HUES48 (cell line): ENCODE measurements around the gene PSTPIP1.
"Not testable (repeated sequence)": the region's sequence is repeated elsewhere in the genome, so short reads cannot be mapped to it uniquely, and the experiment has no call there.

Experiments used
- H3K27ac ChIP-seq: one replicate; pipeline ENCODE4 v1.7.0; 2013; ENCODE audit warnings: low read depth, low read length, inconsistent platforms
- H3K27me3 ChIP-seq: 2 replicates; pipeline ENCODE4 v1.6.1; 2013; ENCODE audit warnings: mild to moderate bottlenecking, low read length; ENCODE audit not compliant: control insufficient read depth, insufficient read depth
- H3K36me3 ChIP-seq: 2 replicates; pipeline ENCODE4 v1.6.1; 2013; ENCODE audit warnings: low read length; ENCODE audit not compliant: control insufficient read depth, insufficient read depth
- H3K4me1 ChIP-seq: 2 replicates; pipeline ENCODE4 v1.6.1; 2013; ENCODE audit warnings: mild to moderate bottlenecking, low read length; ENCODE audit not compliant: control insufficient read depth, insufficient read depth
- H3K4me3 ChIP-seq: 2 replicates; pipeline ENCODE4 v1.5.1; 2013; ENCODE audit warnings: mild to moderate bottlenecking, low read depth, low read length
- H3K9ac ChIP-seq: 2 replicates; pipeline ENCODE4 v1.6.1; 2013; ENCODE audit warnings: mild to moderate bottlenecking, low read depth, low read length, moderate library complexity
- H3K9me3 ChIP-seq: 2 replicates; pipeline ENCODE4 v1.6.1; 2013; ENCODE audit warnings: low read length; ENCODE audit not compliant: control insufficient read depth, insufficient read depth

PSTPIP1 gene

GRCh38 chr15:76966051-76966450, 28.9 kb upstream of the PSTPIP1 start:
- H3K9me3 ChIP-seq, H3K4me1 ChIP-seq, H3K27me3 ChIP-seq, H3K36me3 ChIP-seq, H3K4me3 ChIP-seq, H3K9ac ChIP-seq, H3K27ac ChIP-seq: not testable (repeated sequence)

DNA sequence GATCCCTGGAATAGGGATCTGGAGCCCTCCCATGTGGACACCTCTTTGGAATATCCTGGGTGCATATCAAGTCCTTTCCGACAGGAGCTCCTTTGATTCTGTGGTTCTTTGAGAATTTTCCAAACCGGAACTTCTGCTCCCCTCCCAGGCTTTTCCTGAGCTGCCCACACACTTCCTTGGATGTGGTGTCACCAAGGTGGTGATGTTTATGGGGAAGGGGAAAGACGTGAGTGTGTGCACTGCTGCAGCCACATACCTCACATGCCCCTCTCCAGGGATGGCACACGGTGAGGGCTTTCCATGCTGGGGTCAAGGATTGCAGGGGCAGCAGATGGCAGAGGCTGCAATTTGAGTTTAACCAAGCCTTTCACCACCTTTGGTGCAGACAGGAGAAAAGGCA, 27.9 kb upstream of the PSTPIP1 start:
- Histone ChIP-seq H3K4me3 (no peak overlapping the region), H3K9ac (no peak overlapping the region), H3K4me1 (no peaks in the 10 kb centered on the region), H3K27ac (no peak overlapping the region), H3K36me3 (no peaks in the 10 kb centered on the region), H3K27me3 (no peaks in the 10 kb centered on the region), H3K9me3 (no peaks in the 10 kb centered on the region)

GRCh38 chr15:76968306-76968705, 26.6 kb upstream of the PSTPIP1 start:
- no peak overlapping the region for H3K27ac ChIP-seq
- H3K4me1 ChIP-seq: no peaks in the 10 kb centered on the region
- H3K9ac ChIP-seq: no peak overlapping the region
- no peaks in the 10 kb centered on the region for H3K27me3 ChIP-seq
- H3K4me3 ChIP-seq: no peak overlapping the region
- no peaks in the 10 kb centered on the region for H3K9me3 ChIP-seq
- H3K36me3 ChIP-seq: no peaks in the 10 kb centered on the region

GRCh38 chr15:76972389-76973361, 22.3 kb upstream of the PSTPIP1 start:
- Histone ChIP-seq H3K36me3 (no peaks in the 10 kb centered on the region), H3K9me3 (no peaks in the 10 kb centered on the region), H3K4me1 (no peaks in the 10 kb centered on the region), H3K4me3 (no peak overlapping the region), H3K27me3 (no peaks in the 10 kb centered on the region), H3K27ac (no peak overlapping the region), H3K9ac (no peak overlapping the region)

- Histone ChIP-seq H3K9me3 (no peaks in the 10 kb centered on the region), H3K9ac (no peak overlapping the region)
These were observed 21.6 kb upstream of the PSTPIP1 start for GRCh38 chr15:76973362-76973743.

GRCh38 chr15:76973906-76974305, 21.0 kb upstream of the PSTPIP1 start:
- no peaks in the 10 kb centered on the region for H3K27me3 ChIP-seq
- no peak overlapping the region for H3K27ac ChIP-seq
- H3K9me3 ChIP-seq: no peaks in the 10 kb centered on the region
- H3K4me3 ChIP-seq: no peak overlapping the region
- no peak overlapping the region for H3K9ac ChIP-seq
- H3K4me1 ChIP-seq: no peaks in the 10 kb centered on the region
- H3K36me3 ChIP-seq: no peaks in the 10 kb centered on the region

More at GRCh38 chr15:76973362-76973743, 21.6 kb upstream of the PSTPIP1 start:
- no peaks in the 10 kb centered on the region for H3K36me3 ChIP-seq
- H3K4me1 ChIP-seq: no peaks in the 10 kb centered on the region
- H3K4me3 ChIP-seq: no peak overlapping the region
- H3K27ac ChIP-seq: no peak overlapping the region
- no peaks in the 10 kb centered on the region for H3K27me3 ChIP-seq

- no peaks in the 10 kb centered on the region for H3K27me3 ChIP-seq
These were observed 20.4 kb upstream of the PSTPIP1 start for GRCh38 chr15:76974456-76975036.

GRCh38 chr15:76976141-76976540, 18.8 kb upstream of the PSTPIP1 start:
- no peaks in the 10 kb centered on the region for H3K4me1 ChIP-seq
- H3K4me3 ChIP-seq: no peak overlapping the region
- no peak overlapping the region for H3K9ac ChIP-seq
- no peak overlapping the region for H3K27ac ChIP-seq
- no peaks in the 10 kb centered on the region for H3K27me3 ChIP-seq
- no peaks in the 10 kb centered on the region for H3K9me3 ChIP-seq
- H3K36me3 ChIP-seq: no peaks in the 10 kb centered on the region

More at GRCh38 chr15:76974456-76975036, 20.4 kb upstream of the PSTPIP1 start:
- Histone ChIP-seq H3K9ac (no peak overlapping the region), H3K9me3 (no peaks in the 10 kb centered on the region), H3K4me1 (no peaks in the 10 kb centered on the region), H3K27ac (no peak overlapping the region), H3K4me3 (no peak overlapping the region), H3K36me3 (no peaks in the 10 kb centered on the region)

DNA sequence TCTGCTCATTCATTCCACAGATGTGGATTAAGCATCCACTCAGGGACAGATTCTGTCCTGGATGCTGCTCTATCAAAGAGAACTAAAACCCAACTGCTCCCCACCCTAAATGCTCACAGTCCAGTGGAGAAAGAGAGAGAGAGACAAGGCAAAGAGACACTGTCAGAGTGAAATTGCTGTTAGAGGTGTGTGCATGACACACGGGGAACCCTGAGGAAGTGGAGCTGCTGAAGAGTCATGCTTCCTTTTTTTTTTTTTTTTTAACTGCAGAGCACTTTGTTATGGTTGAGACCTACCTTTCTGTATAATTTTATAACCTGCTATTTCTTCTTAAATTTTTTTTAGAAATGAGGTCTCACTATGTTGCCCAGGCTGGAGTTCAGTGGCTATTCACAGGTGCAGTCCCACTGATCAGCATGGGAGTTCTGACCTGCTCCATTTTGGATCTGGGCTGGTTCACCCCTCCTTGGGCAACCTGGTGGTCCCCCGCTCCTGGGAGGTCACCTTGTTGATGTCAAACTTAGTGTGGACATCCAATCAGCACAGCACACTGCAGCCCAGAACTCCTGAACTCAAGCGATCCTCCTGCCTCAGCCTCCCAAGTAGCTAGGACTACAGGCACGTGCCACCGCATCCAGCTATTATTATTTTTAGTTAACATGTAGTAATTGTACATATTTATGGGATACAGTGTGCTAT, 18.2 kb upstream of the PSTPIP1 start:
- no peak overlapping the region for H3K27ac ChIP-seq
- H3K27me3 ChIP-seq: no peaks in the 10 kb centered on the region
- H3K4me3 ChIP-seq: no peak overlapping the region
- H3K36me3 ChIP-seq: no peaks in the 10 kb centered on the region
- H3K4me1 ChIP-seq: no peaks in the 10 kb centered on the region
- no peaks in the 10 kb centered on the region for H3K9me3 ChIP-seq
- H3K9ac ChIP-seq: no peak overlapping the region

- Histone ChIP-seq H3K27ac (no peak overlapping the region), H3K4me3 (no peak overlapping the region), H3K4me1 (no peaks in the 10 kb centered on the region), H3K9me3 (no peaks in the 10 kb centered on the region), H3K9ac (no peak overlapping the region), H3K36me3 (no peaks in the 10 kb centered on the region), H3K27me3 (no peaks in the 10 kb centered on the region)
These were observed 16.2 kb upstream of the PSTPIP1 start for GRCh38 chr15:76978522-76979330.
